Breast epithelium (tissue), 4 donors: ENCODE measurements around the gene PLAGL1. TPM values are rescaled to one million over a fixed set of nuclear protein-coding genes. Genes with fewer than 3 reads are reported as not detected.

Experiments
- DNase-seq, 2 donors: peaks; one replicate each; pipeline ENCODE4 v3.0.0-alpha.2; 2019; ENCODE audit warnings: low spot score in 2 of 2
- H3K27ac ChIP-seq, 2 donors: fragments of 200-600 bp; sonication (generic) in 1 of 2; one replicate each; pipeline ENCODE4 v1.5.1; 2016 to 2019; ENCODE audit warnings: mild to moderate bottlenecking in 1 of 2
- H3K27me3 ChIP-seq, 2 donors: fragments of 200-600 bp; sonication (generic) in 1 of 2; one replicate each; pipeline versions ENCODE4 v1.5.1 to v1.6.0; 2017 to 2019; ENCODE audit warnings: control low read depth in 1 of 2, mild to moderate bottlenecking in 1 of 2
- H3K36me3 ChIP-seq: fragments of 200-600 bp; one replicate; pipeline ENCODE4 v1.5.1; 2019
- H3K4me1 ChIP-seq, 2 donors: fragments of 200-600 bp; sonication (generic); one replicate each; pipeline ENCODE4 v1.5.1; 2016 to 2019; ENCODE audit warnings: control low read depth in 1 of 2
- H3K4me3 ChIP-seq, 3 donors: fragments of 200-600 bp; sonication (generic); 1 replicate in 2 of 3; 2 replicates in 1 of 3; pipeline ENCODE4 v1.5.1; 2016 to 2019; ENCODE audit warnings: mild to moderate bottlenecking in 3 of 3, moderate library complexity in 2 of 3
- H3K9me3 ChIP-seq, 2 donors: fragments of 200-600 bp; sonication (generic) in 1 of 2; one replicate each; pipeline ENCODE4 v1.5.1; 2016 to 2019; ENCODE audit warnings: control low read depth in 1 of 2
- POLR2A ChIP-seq: fragments of 450-650 bp; IDR thresholded peaks from one replicate; pipeline ENCODE4 v1.6.1; 2016; ENCODE audit warnings: antibody characterized with exemption, mild to moderate bottlenecking, moderate library complexity
- POLR2AphosphoS5 ChIP-seq, 3 donors: sonication (generic); formaldehyde crosslinking; IDR thresholded peaks; one replicate each; pipeline ENCODE4 v1.6.1; 2017; ENCODE audit warnings: antibody characterized with exemption in 3 of 3
- intact Hi-C: fragments of 100-400 bp; cut with DNase I; formaldehyde crosslinking; loops from one replicate; pipeline ENCODE4 v1.15.1; 2023; ENCODE audit warnings: low total_unique reads
- total RNA-seq, 3 donors: library from RNA; depleted of rRNA; stranded (reverse); fragments of >200 nt; gene quantifications; one replicate each; pipeline ENCODE4 v1.1.0, GENCODE V29; 2016
- TF ChIP-seq, protein P1 (sequence below), 3 donors: fragments of 450-650 bp; IDR thresholded peaks; one replicate each; pipeline ENCODE4 v1.5.1; 2016 to 2017; ENCODE audit warnings: antibody characterized with exemption in 3 of 3, mild to moderate bottlenecking in 3 of 3, moderate library complexity in 3 of 3

Gene PLAGL1
- total RNA-seq, 3 donors from 2014 or later: 17.8 to 22.9 (median 21.4) TPM

DNA sequence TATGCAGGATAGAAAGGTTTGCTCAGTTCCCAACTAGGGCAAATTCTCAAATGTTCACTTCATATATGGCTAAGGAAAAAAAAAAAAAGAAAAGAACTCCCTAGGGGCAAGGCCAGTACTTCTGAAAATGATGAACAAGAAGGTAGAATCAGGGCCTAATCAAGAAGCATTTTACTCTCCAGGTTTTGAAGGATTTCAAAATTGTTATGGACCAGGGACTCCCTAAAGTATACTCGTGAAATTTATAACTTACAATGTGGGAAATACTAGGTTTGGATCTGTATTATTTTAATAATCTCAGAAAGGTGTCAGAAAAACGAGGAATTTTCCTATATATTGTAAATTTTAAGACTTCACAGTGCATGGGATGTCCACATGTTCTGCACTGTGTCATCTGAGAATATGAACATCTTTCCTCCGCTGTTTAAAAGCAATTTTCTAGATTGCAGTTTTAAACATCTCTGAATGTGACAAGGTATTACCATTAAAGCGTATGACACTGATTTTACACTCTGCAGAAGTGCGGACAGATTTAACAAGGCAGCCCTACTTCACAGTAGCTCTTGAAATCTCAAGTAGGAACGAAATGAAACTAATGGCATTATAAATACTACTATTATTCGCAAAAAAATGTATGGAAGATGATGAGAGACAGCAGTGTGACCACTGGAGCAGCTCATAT is 14.0 kb downstream of the PLAGL1 start:
- Histone ChIP-seq H3K27me3 (no peaks in the 10 kb centered on the region), H3K4me3 (no peak overlapping the region), H3K27ac (no peak overlapping the region), H3K36me3 (no peaks in the 10 kb centered on the region), H3K9me3 (no peaks in the 10 kb centered on the region), H3K4me1 (no peaks in the 10 kb centered on the region)
- TF ChIP-seq POLR2AphosphoS5 (IDR thresholded peaks at IDR 0.05) (no peak), POLR2A (no peak)
- TF ChIP-seq, protein P1, sequence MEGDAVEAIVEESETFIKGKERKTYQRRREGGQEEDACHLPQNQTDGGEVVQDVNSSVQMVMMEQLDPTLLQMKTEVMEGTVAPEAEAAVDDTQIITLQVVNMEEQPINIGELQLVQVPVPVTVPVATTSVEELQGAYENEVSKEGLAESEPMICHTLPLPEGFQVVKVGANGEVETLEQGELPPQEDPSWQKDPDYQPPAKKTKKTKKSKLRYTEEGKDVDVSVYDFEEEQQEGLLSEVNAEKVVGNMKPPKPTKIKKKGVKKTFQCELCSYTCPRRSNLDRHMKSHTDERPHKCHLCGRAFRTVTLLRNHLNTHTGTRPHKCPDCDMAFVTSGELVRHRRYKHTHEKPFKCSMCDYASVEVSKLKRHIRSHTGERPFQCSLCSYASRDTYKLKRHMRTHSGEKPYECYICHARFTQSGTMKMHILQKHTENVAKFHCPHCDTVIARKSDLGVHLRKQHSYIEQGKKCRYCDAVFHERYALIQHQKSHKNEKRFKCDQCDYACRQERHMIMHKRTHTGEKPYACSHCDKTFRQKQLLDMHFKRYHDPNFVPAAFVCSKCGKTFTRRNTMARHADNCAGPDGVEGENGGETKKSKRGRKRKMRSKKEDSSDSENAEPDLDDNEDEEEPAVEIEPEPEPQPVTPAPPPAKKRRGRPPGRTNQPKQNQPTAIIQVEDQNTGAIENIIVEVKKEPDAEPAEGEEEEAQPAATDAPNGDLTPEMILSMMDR (IDR thresholded peaks at IDR 0.05): no peak
- intact Hi-C loops: no loop called here
- DNase-seq: no peak

DNA sequence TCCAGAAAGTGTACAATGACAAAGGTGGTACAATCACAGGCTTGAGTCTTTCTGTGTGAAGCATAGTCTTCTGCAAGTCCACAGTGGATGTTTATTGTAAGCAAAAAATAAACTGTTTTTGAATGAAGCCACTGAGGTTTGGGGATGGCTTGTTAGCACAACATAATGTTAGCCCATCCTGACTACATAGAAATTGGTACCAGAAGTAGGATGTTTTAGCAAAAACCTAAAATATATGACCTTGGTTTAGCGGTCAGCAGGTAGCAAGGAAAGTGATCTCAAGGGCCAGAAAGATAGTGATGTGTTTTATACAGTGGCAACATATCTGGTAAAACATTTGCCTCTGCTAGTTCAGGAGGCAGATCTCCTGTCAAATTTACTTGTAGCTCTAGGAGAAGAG is 15.8 kb downstream of the PLAGL1 start:
- Histone ChIP-seq H3K27me3 (no peaks in the 10 kb centered on the region), H3K36me3 (no peaks in the 10 kb centered on the region), H3K9me3 (peaks cover 0 to 8% of the 10 kb centered on the region in 2 donors), H3K4me1 (no peaks in the 10 kb centered on the region), H3K4me3 (no peak overlapping the region), H3K27ac (no peak overlapping the region)
- DNase-seq: no peak
- no peak for TF ChIP-seq POLR2A
- TF ChIP-seq, protein P1 (IDR thresholded peaks at IDR 0.05): no peak
- no peak for TF ChIP-seq POLR2AphosphoS5 (IDR thresholded peaks at IDR 0.05)
- intact Hi-C loops: no loop called here

DNA sequence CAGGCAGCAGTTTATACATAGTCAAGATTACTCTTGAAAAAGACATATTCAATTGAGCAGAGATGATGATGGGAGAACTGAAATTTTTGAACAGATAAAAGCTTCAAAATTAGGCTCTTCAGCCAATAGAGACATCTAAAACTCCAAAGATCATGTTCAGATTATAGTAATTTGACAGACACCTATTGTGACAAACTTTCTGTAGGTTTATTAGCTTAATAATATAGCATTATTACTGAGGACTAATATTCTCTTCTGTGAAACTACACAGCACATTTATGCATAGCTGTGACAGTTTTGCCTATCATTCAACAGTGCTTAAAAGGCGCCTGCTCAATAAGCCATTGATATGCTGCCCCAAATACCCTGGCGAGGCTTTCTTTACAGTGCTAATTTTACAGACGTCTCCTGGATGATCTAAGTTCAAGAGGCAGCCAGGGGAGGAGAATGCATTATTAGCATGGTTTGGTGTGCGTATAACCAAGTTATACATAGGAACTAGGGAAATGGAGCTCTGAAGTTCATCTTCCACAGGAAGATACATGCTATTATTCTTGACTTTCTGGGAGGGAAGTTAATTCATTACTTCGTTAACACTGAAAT is 21.5 kb downstream of the PLAGL1 start:
- no peaks in the 10 kb centered on the region for H3K4me1 ChIP-seq
- no peak overlapping the region for H3K27ac ChIP-seq
- H3K9me3 ChIP-seq: peaks cover 0 to 8% of the 10 kb centered on the region in 2 donors
- no peaks in the 10 kb centered on the region for H3K36me3 ChIP-seq
- no peak overlapping the region for H3K4me3 ChIP-seq
- TF ChIP-seq, protein P1 (IDR thresholded peaks at IDR 0.05): no peak
- TF ChIP-seq POLR2AphosphoS5 (IDR thresholded peaks at IDR 0.05): no peak
- no peak for TF ChIP-seq POLR2A
- intact Hi-C loops: no loop called here
- DNase-seq: no peak
- H3K27me3 ChIP-seq: no peaks in the 10 kb centered on the region

DNA sequence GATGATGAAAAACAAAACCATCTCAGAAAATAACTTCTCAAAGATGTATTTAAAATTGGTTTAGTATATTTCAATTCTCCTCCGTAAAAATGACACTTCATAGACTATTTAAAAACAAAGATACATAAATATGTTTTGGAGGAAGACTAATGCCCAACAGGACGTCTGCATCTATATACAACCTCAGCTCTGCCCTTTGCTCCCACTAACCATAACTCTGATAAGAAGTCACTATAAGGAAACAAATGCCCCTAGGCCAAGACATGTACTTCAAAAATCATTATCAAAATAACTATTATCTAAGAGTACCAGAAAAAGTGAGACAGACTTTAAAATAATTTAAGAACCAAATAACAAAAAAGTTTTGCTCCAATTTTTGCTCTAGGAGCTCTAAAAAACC is 23.4 kb downstream of the PLAGL1 start:
- no peak for DNase-seq
- H3K27me3 ChIP-seq: no peaks in the 10 kb centered on the region
- H3K4me3 ChIP-seq: no peak overlapping the region
- H3K9me3 ChIP-seq: peaks cover 0 to 8% of the 10 kb centered on the region in 2 donors
- H3K4me1 ChIP-seq: no peaks in the 10 kb centered on the region
- no peak overlapping the region for H3K27ac ChIP-seq
- H3K36me3 ChIP-seq: no peaks in the 10 kb centered on the region
- TF ChIP-seq, protein P1 (IDR thresholded peaks at IDR 0.05): no peak
- TF ChIP-seq POLR2AphosphoS5 (IDR thresholded peaks at IDR 0.05) (no peak), POLR2A (no peak)
- intact Hi-C loops: no loop called here

DNA sequence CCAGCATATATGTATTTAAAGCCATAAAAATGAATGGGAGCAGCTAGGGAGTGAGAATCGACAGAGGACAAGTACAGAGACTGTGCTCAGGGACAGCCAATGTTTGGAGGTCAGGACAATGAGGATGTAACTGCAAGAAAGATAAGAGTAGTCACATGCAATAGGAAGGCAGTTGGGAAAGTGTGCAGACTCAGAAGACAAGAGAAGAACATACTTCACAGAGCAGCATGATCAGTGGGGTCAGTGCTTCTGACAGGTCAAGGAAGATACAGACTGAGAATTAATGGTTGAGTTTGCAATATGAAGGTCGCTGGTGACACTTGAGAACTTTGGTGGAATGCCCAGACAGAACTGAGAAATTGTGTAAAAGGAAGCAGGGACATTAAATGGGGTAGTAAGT is 25.1 kb downstream of the PLAGL1 start:
- Histone ChIP-seq H3K36me3 (no peaks in the 10 kb centered on the region), H3K9me3 (no peaks in the 10 kb centered on the region), H3K4me3 (no peak overlapping the region), H3K27me3 (no peaks in the 10 kb centered on the region), H3K27ac (no peak overlapping the region), H3K4me1 (no peaks in the 10 kb centered on the region)
- TF ChIP-seq, protein P1 (IDR thresholded peaks at IDR 0.05): no peak
- TF ChIP-seq POLR2A (no peak), POLR2AphosphoS5 (IDR thresholded peaks at IDR 0.05) (no peak)
- intact Hi-C loops: no loop called here
- DNase-seq: no peak
